Neural crest cell (in vitro differentiated cells): ENCODE results near the gene TLR6. TPM values are rescaled to one million over a fixed set of nuclear protein-coding genes. Genes with fewer than 3 reads are reported as not detected.

ENCODE experiments used
- DNase-seq: peaks from one replicate; pipeline ENCODE4 v3.0.0; 2021; ENCODE audit warnings: low read depth, mixed read lengths, low spot score
- H3K27ac Mint-ChIP-seq: one replicate; pipeline ENCODE4 v1.8.0; 2021; ENCODE audit warnings: mild to moderate bottlenecking, mixed read lengths; ENCODE audit not compliant: unreplicated experiment
- H3K27me3 Mint-ChIP-seq: 2 replicates; pipeline ENCODE4 v1.8.0; 2021; ENCODE audit warnings: low read depth, mild to moderate bottlenecking, mixed read lengths
- H3K36me3 Mint-ChIP-seq: 2 replicates; pipeline ENCODE4 v1.8.0; 2021; ENCODE audit warnings: low read depth, mild to moderate bottlenecking, mixed read lengths
- H3K4me1 Mint-ChIP-seq: 2 replicates; pipeline ENCODE4 v1.8.0; 2021; ENCODE audit warnings: mixed read lengths
- H3K4me3 Mint-ChIP-seq: one replicate; pipeline ENCODE4 v1.8.0; 2021; ENCODE audit warnings: mild to moderate bottlenecking, mixed read lengths
- H3K9me3 Mint-ChIP-seq: 2 replicates; pipeline ENCODE4 v1.8.0; 2021; ENCODE audit warnings: mixed read lengths
- CTCF ChIP-seq: fragments of 200-600 bp; sonication (generic); conservative IDR thresholded peaks from 2 replicates; pipeline ENCODE4 v1.5.0; 2021; ENCODE audit warnings: antibody characterized with exemption, mild to moderate bottlenecking
- total RNA-seq: library from RNA; stranded (reverse); gene quantifications from 2 replicates; pipeline ENCODE4 v1.2.1, GENCODE V29; 2021

The TLR6 gene
- total RNA-seq, 1 donor from 2014 or later = 0.19 TPM

- Mint-ChIP-seq H3K27me3 (peaks cover 2% of the 10 kb centered on the region), H3K4me1 (peaks cover 24% of the 10 kb centered on the region), H3K27ac (no peak overlapping the region), H3K4me3 (no peak overlapping the region), H3K9me3 (no peaks in the 10 kb centered on the region), H3K36me3 (no peaks in the 10 kb centered on the region)
- DNase-seq = no peak
- TF ChIP-seq CTCF = no peak
These were observed 1.4 kb upstream of the TLR6 start for GRCh38 chr4:38858097-38858420.

- no peak for DNase-seq
- TF ChIP-seq CTCF = no peak
- H3K9me3 Mint-ChIP-seq = no peaks in the 10 kb centered on the region
- no peak overlapping the region for H3K4me3 Mint-ChIP-seq
- H3K27ac Mint-ChIP-seq = no peak overlapping the region
- peaks cover 24% of the 10 kb centered on the region for H3K4me1 Mint-ChIP-seq
- peaks cover 2% of the 10 kb centered on the region for H3K27me3 Mint-ChIP-seq
- H3K36me3 Mint-ChIP-seq = no peaks in the 10 kb centered on the region
These were observed 908 bp upstream of the TLR6 start for GRCh38 chr4:38857354-38858096.

- Mint-ChIP-seq H3K27ac (no peak overlapping the region), H3K27me3 (no peaks in the 10 kb centered on the region), H3K4me3 (no peak overlapping the region), H3K9me3 (no peaks in the 10 kb centered on the region), H3K4me1 (peaks cover 24% of the 10 kb centered on the region), H3K36me3 (no peaks in the 10 kb centered on the region)
- DNase-seq = no peak
- TF ChIP-seq CTCF = no peak
These were observed 571 bp downstream of the TLR6 start for GRCh38 chr4:38856046-38856445.

GRCh38 chr4:38855466-38855865 lies 1.2 kb downstream of the TLR6 start:
- H3K27ac Mint-ChIP-seq = no peak overlapping the region
- no peak overlapping the region for H3K4me3 Mint-ChIP-seq
- peaks cover 24% of the 10 kb centered on the region for H3K4me1 Mint-ChIP-seq
- H3K36me3 Mint-ChIP-seq = no peaks in the 10 kb centered on the region
- DNase-seq = no peak
- TF ChIP-seq CTCF = no peak
- no peaks in the 10 kb centered on the region for H3K9me3 Mint-ChIP-seq
- no peaks in the 10 kb centered on the region for H3K27me3 Mint-ChIP-seq

GRCh38 chr4:38846015-38846414 lies 10.6 kb downstream of the TLR6 start:
- no peak overlapping the region for H3K4me3 Mint-ChIP-seq
- H3K9me3 Mint-ChIP-seq = peaks cover 9% of the 10 kb centered on the region
- TF ChIP-seq CTCF = no peak
- no peaks in the 10 kb centered on the region for H3K27me3 Mint-ChIP-seq
- H3K4me1 Mint-ChIP-seq = peaks cover 7% of the 10 kb centered on the region
- H3K27ac Mint-ChIP-seq = no peak overlapping the region
- DNase-seq = no peak
- peaks cover 12% of the 10 kb centered on the region for H3K36me3 Mint-ChIP-seq
